Measurements from ENCODE around the gene DUSP5. TPM values are rescaled to one million over a fixed set of nuclear protein-coding genes. Genes with fewer than 3 reads are reported as not detected.

Gene DUSP5
- total and polyA plus RNA-seq, 4 experiments from 2014 or later, result 3.5 to 33.7 (median 7.2) TPM

DNA sequence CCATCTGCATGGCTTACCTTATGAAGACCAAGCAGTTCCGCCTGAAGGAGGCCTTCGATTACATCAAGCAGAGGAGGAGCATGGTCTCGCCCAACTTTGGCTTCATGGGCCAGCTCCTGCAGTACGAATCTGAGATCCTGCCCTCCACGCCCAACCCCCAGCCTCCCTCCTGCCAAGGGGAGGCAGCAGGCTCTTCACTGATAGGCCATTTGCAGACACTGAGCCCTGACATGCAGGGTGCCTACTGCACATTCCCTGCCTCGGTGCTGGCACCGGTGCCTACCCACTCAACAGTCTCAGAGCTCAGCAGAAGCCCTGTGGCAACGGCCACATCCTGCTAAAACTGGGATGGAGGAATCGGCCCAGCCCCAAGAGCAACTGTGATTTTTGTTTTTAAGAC lies 12.4 kb downstream of the DUSP5 start:
- Mint-ChIP-seq H3K9me3 (no peaks in the 10 kb centered on the region), H3K27ac (peak overlapping the region in 2 of 7 donors; percentile 9 to 35), H3K27me3 (no peaks in the 10 kb centered on the region), H3K36me3 (peaks cover 78 to 81% of the 10 kb centered on the region in 2 donors), H3K4me1 (peaks cover 14 to 47% (median 28%) of the 10 kb centered on the region in 4 donors), H3K4me3 (no peak overlapping the region)
- POLR2A ChIA-PET (ENCODE audit: partially characterized antibody), result interaction anchor here (5.7 kb wide), 1 partner anchor 10 kb away, joined by 24 read pairs; no protein-coding TSS in a partner anchor
- H3K36me3 ChIP-seq (ENCODE audit: insufficient read depth, low read length), result peaks cover 59% of the 10 kb centered on the region
- H3K27me3 ChIP-seq (ENCODE audit: insufficient read depth, low read length), result no peaks in the 10 kb centered on the region
- H3K4me3 ChIP-seq (ENCODE audit: low read length in 2 of 2), result no peak overlapping the region
- CTCF ChIA-PET (ENCODE audit: partially characterized antibody), result interaction anchor here (0.6 to 2.5 kb wide), 2 partner anchors 11 to 302 kb away, joined by 3 to 8 read pairs; no protein-coding TSS in a partner anchor
- peaks cover 19% of the 10 kb centered on the region for H3K4me1 ChIP-seq (ENCODE audit: insufficient read depth, low read length)
- no peak overlapping the region for H3K27ac ChIP-seq (ENCODE audit: low read depth, low read length)
- no peaks in the 10 kb centered on the region for H3K9me3 ChIP-seq (ENCODE audit: control insufficient read depth in 1 of 2, low read length in 2 of 2)
- DNase-seq, result no peak
- intact Hi-C loops (cut with micrococcal nuclease), result no loop called here

DNA sequence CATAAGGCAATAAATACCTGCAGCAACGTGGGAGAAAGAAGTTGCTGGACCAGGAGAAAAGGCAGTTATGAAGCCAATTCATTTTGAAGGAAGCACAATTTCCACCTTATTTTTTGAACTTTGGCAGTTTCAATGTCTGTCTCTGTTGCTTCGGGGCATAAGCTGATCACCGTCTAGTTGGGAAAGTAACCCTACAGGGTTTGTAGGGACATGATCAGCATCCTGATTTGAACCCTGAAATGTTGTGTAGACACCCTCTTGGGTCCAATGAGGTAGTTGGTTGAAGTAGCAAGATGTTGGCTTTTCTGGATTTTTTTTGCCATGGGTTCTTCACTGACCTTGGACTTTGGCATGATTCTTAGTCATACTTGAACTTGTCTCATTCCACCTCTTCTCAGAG lies 13.0 kb downstream of the DUSP5 start:
- DNase-seq, result no peak
- Mint-ChIP-seq H3K36me3 (peaks cover 78 to 81% of the 10 kb centered on the region in 2 donors), H3K4me1 (peaks cover 14 to 40% (median 23%) of the 10 kb centered on the region in 4 donors), H3K27ac (peak overlapping the region in 3 of 7 donors; percentile 35 to 68 (median 36)), H3K4me3 (no peak overlapping the region), H3K27me3 (no peaks in the 10 kb centered on the region), H3K9me3 (no peaks in the 10 kb centered on the region)
- no peaks in the 10 kb centered on the region for H3K27me3 ChIP-seq (ENCODE audit: insufficient read depth, low read length)
- POLR2A ChIA-PET (ENCODE audit: partially characterized antibody), result interaction anchor here (5.7 kb wide), 1 partner anchor 11 kb away, joined by 24 read pairs; no protein-coding TSS in a partner anchor
- CTCF ChIA-PET (ENCODE audit: partially characterized antibody), result interaction anchor here (0.6 kb wide), 1 partner anchor 303 kb away, joined by 3 read pairs; no protein-coding TSS in a partner anchor
- peaks cover 59% of the 10 kb centered on the region for H3K36me3 ChIP-seq (ENCODE audit: insufficient read depth, low read length)
- no peak overlapping the region for H3K27ac ChIP-seq (ENCODE audit: low read depth, low read length)
- intact Hi-C loops (cut with micrococcal nuclease), result no loop called here
- H3K4me3 ChIP-seq (ENCODE audit: low read length in 2 of 2), result no peak overlapping the region
- H3K4me1 ChIP-seq (ENCODE audit: insufficient read depth, low read length), result peaks cover 13% of the 10 kb centered on the region
- H3K9me3 ChIP-seq (ENCODE audit: control insufficient read depth in 1 of 2, low read length in 2 of 2), result no peaks in the 10 kb centered on the region

- peaks cover 1% of the 10 kb centered on the region for H3K4me1 ChIP-seq (ENCODE audit: insufficient read depth, low read length)
- no peaks in the 10 kb centered on the region for H3K9me3 ChIP-seq (ENCODE audit: control insufficient read depth in 1 of 2, low read length in 2 of 2)
- intact Hi-C loops (cut with micrococcal nuclease), result loop anchor here (2.0 kb wide), 1 partner anchor 17 kb away; no protein-coding TSS in a partner anchor
- Mint-ChIP-seq H3K27me3 (no peaks in the 10 kb centered on the region), H3K4me3 (peak overlapping the region in 1 of 8 donors; percentile 17), H3K27ac (no peak overlapping the region), H3K4me1 (peaks cover 4 to 29% (median 15%) of the 10 kb centered on the region in 4 donors), H3K36me3 (peaks cover 69 to 70% of the 10 kb centered on the region in 2 donors), H3K9me3 (no peaks in the 10 kb centered on the region)
- no peak overlapping the region for H3K4me3 ChIP-seq (ENCODE audit: low read length in 2 of 2)
- ChIA-PET CTCF (ENCODE audit: partially characterized antibody) (interaction anchor here (0.8 to 3.9 kb wide), 5 partner anchors 8 to 200 kb away, joined by 3 to 13 read pairs (median 3); no protein-coding TSS in a partner anchor), POLR2A (ENCODE audit: partially characterized antibody) (interaction anchor here (5.7 kb wide), 1 partner anchor 12 kb away, joined by 24 read pairs; no protein-coding TSS in a partner anchor)
- no peak overlapping the region for H3K27ac ChIP-seq (ENCODE audit: low read depth, low read length)
- no peak for DNase-seq
- H3K27me3 ChIP-seq (ENCODE audit: insufficient read depth, low read length), result no peaks in the 10 kb centered on the region
- peaks cover 51% of the 10 kb centered on the region for H3K36me3 ChIP-seq (ENCODE audit: insufficient read depth, low read length)
Measured at GRCh38 chr10:110511734-110512449, 14.2 kb downstream of the DUSP5 start.

DNA sequence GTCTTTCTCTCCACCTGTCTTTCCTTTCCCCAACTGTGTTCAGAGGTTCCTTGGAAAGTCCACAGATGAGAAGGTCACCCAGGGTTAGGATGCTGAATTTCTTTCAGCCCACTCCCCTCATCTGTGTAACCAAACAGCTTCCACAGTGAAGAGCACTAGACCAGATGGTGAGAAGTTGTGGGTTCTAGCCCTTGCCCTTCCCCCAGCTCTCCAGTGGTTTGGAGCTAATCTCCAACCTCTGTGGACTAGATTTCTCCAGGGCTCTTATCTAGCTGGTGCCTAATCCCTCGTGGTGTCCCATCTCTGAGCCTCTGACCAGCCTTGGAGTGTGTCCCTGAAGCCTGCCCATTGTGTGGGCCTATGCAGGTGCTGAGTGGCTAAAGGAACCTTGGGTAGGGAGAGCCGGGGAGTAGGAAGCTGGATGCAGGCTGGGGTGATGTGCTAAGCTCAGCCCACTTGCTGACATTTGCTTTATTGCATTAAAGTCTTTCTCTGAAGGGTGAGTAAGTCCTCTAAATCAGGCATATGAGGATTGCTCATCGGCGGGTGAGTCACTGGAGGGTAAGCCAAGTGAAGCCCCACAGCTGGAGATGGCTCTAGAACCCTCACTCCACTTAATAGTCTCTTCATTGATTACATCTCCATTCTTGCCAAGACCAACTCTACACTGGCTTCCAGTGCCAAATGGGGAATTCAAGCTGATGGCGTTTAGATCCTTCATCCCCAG lies 14.9 kb downstream of the DUSP5 start:
- POLR2A ChIA-PET (ENCODE audit: partially characterized antibody), result interaction anchor here (0.8 to 5.7 kb wide), 3 partner anchors 13 to 156 kb away, joined by 3 to 24 read pairs (median 5); no protein-coding TSS in a partner anchor
- no peak overlapping the region for H3K4me3 Mint-ChIP-seq
- intact Hi-C loops (cut with micrococcal nuclease), result loop anchor here (1.0 to 2.0 kb wide), 2 partner anchors 9 to 16 kb away; no protein-coding TSS in a partner anchor
- CTCF ChIA-PET (ENCODE audit: partially characterized antibody), result interaction anchor here (0.8 to 3.9 kb wide), 6 partner anchors 9 to 45 kb away, joined by 3 to 13 read pairs (median 4); no protein-coding TSS in a partner anchor
- Histone ChIP-seq H3K27ac (ENCODE audit: low read depth, low read length) (no peak overlapping the region), H3K4me1 (ENCODE audit: insufficient read depth, low read length) (no peaks in the 10 kb centered on the region), H3K36me3 (ENCODE audit: insufficient read depth, low read length) (peaks cover 43% of the 10 kb centered on the region), H3K9me3 (ENCODE audit: control insufficient read depth in 1 of 2, low read length in 2 of 2) (no peaks in the 10 kb centered on the region), H3K27me3 (ENCODE audit: insufficient read depth, low read length) (no peaks in the 10 kb centered on the region), H3K4me3 (ENCODE audit: low read length in 2 of 2) (no peak overlapping the region)
- no peak for DNase-seq
- no peaks in the 10 kb centered on the region for H3K27me3 Mint-ChIP-seq
- peaks cover 4 to 25% (median 12%) of the 10 kb centered on the region in 4 donors for H3K4me1 Mint-ChIP-seq
- H3K27ac Mint-ChIP-seq, result peak overlapping the region in 6 of 7 donors; percentile 6 to 60 (median 18)
- no peaks in the 10 kb centered on the region for H3K9me3 Mint-ChIP-seq
- peaks cover 64 to 65% of the 10 kb centered on the region in 2 donors for H3K36me3 Mint-ChIP-seq

DNA sequence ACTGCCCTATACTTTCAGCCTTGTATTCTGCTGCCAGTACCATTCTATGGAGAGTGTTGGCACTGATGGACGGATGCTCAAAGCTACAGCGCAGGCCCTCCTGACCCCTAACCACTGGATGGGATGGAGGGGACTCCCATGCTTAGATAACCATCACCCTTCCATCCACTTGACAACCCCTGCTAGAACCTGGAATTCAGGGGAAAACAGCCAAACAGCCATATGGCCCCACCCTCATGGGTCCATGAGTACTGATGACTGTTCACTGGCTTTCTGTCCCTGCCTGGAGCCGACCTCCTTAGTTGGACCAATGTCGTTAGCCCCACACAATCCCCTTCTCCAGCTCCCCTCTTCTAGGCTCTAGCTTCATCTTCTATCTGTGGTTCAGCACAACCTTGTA lies 16.2 kb downstream of the DUSP5 start:
- Mint-ChIP-seq H3K4me3 (no peak overlapping the region), H3K4me1 (peaks cover 1 to 12% (median 3%) of the 10 kb centered on the region in 4 donors), H3K27ac (peak overlapping the region in 1 of 7 donors; percentile 21), H3K36me3 (peaks cover 50 to 51% of the 10 kb centered on the region in 2 donors), H3K27me3 (no peaks in the 10 kb centered on the region), H3K9me3 (no peaks in the 10 kb centered on the region)
- no peaks in the 10 kb centered on the region for H3K4me1 ChIP-seq (ENCODE audit: insufficient read depth, low read length)
- ChIA-PET POLR2A (ENCODE audit: partially characterized antibody) (interaction anchor here (1.1 to 5.7 kb wide), 4 partner anchors 10 to 54 kb away, joined by 3 to 24 read pairs (median 4); partner anchors contain the start of gene SMC3), CTCF (ENCODE audit: partially characterized antibody) (interaction anchor here (1.3 to 3.9 kb wide), 2 partner anchors 10 to 44 kb away, joined by 3 to 13 read pairs; no protein-coding TSS in a partner anchor)
- H3K9me3 ChIP-seq (ENCODE audit: control insufficient read depth in 1 of 2, low read length in 2 of 2), result no peaks in the 10 kb centered on the region
- no peaks in the 10 kb centered on the region for H3K27me3 ChIP-seq (ENCODE audit: insufficient read depth, low read length)
- H3K27ac ChIP-seq (ENCODE audit: low read depth, low read length), result no peak overlapping the region
- no peak for DNase-seq
- no peak overlapping the region for H3K4me3 ChIP-seq (ENCODE audit: low read length in 2 of 2)
- intact Hi-C loops (cut with micrococcal nuclease), result loop anchor here (1.0 to 2.0 kb wide), 2 partner anchors 11 to 15 kb away; no protein-coding TSS in a partner anchor
- peaks cover 30% of the 10 kb centered on the region for H3K36me3 ChIP-seq (ENCODE audit: insufficient read depth, low read length)

DNA sequence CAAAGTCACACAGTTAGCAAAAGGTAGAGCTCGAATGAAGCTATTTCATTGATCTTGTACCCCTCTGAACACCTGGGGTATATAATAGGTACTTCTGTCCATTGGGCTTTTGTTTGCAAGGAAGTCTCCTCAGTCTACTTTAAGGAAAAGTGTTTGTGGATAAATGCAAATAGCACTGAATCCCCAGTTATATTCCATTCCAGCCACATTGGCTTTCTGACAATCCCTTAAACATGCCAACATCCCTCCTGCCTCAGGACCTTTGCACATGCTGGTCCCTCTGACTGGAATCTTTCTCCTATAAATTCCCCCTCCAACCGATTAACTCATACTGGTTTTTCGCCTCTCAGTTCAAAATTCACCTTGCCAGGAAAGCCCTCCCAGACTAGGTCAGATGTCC lies 17.1 kb downstream of the DUSP5 start:
- Mint-ChIP-seq H3K4me1 (peaks cover 0 to 9% (median 2%) of the 10 kb centered on the region in 4 donors), H3K27me3 (no peaks in the 10 kb centered on the region), H3K27ac (peak overlapping the region in 1 of 7 donors; percentile 18), H3K9me3 (no peaks in the 10 kb centered on the region), H3K4me3 (no peak overlapping the region), H3K36me3 (peaks cover 43 to 45% of the 10 kb centered on the region in 2 donors)
- Histone ChIP-seq H3K4me3 (ENCODE audit: low read length in 2 of 2) (no peak overlapping the region), H3K4me1 (ENCODE audit: insufficient read depth, low read length) (no peaks in the 10 kb centered on the region), H3K27ac (ENCODE audit: low read depth, low read length) (no peak overlapping the region), H3K27me3 (ENCODE audit: insufficient read depth, low read length) (no peaks in the 10 kb centered on the region), H3K9me3 (ENCODE audit: control insufficient read depth in 1 of 2, low read length in 2 of 2) (no peaks in the 10 kb centered on the region), H3K36me3 (ENCODE audit: insufficient read depth, low read length) (peaks cover 23% of the 10 kb centered on the region)
- intact Hi-C loops (cut with micrococcal nuclease), result no loop called here
- ChIA-PET CTCF (ENCODE audit: partially characterized antibody) (interaction anchor here (3.9 kb wide), 1 partner anchor 11 kb away, joined by 13 read pairs; no protein-coding TSS in a partner anchor), POLR2A (ENCODE audit: partially characterized antibody) (interaction anchor here (1.1 to 5.7 kb wide), 2 partner anchors 15 to 53 kb away, joined by 3 to 24 read pairs; partner anchors contain the start of gene SMC3)
- no peak for DNase-seq

Data from CD4-positive, alpha-beta memory T cell (primary cell).